ENCODE results near the gene SLC46A1. TPM values are rescaled to one million over a fixed set of nuclear protein-coding genes. Genes with fewer than 3 reads are reported as not detected.

The SLC46A1 gene
- total and polyA plus RNA-seq, 8 donors: 0.61 to 31.5 (median 2.6) TPM

GRCh38 chr17:28371245-28372202 lies 34.5 kb downstream of the SLC46A1 start, which contains the start of gene SARM1:
SARM1 (plus strand) TSS chr17:28371694; CDS start chr17:28372033, 339 bp downstream.
- Histone ChIP-seq H3K36me3 (no peaks in the 10 kb centered on the region), H3K4me1 (peaks cover 28 to 43% (median 38%) of the 10 kb centered on the region in 4 donors), H3K9me3 (no peaks in the 10 kb centered on the region), H3K27ac (peak within 1 kb of the TSS; percentile 20 to 83 (median 75)), H3K27me3 (peaks cover 0 to 25% (median 5%) of the 10 kb centered on the region in 3 donors), H3K4me3 (peak within 1 kb of the TSS; percentile 56 to 76 (median 66))
- 1 to 2% (median 1%) methylated on average over 48 to 80 of the region's 80 CpGs for WGBS, 5 donors
- TF ChIP-seq CTCF (IDR thresholded peaks at IDR 0.05) (no peak), POLR2A (IDR thresholded peaks at IDR 0.05) (no peak), EP300 (IDR thresholded peaks at IDR 0.05) (no peak)
- peak; percentile 65 to 96 for DNase-seq
- intact Hi-C loops (cut with DNase I; ENCODE audit: low total_unique reads): no loop called here

- H3K27me3 ChIP-seq: peaks cover 0 to 25% (median 5%) of the 10 kb centered on the region in 3 donors
- H3K4me1 ChIP-seq: peaks cover 28 to 43% (median 38%) of the 10 kb centered on the region in 4 donors
- WGBS, 5 donors: 42 to 77% (median 50%) methylated on average over 1 of the region's 1 CpG
- H3K27ac ChIP-seq: peak overlapping the region in 4 of 5 donors; percentile 59 to 83 (median 75)
- no peaks in the 10 kb centered on the region for H3K9me3 ChIP-seq
- intact Hi-C loops (cut with DNase I; ENCODE audit: low total_unique reads): no loop called here
- peak overlapping the region in 1 of 4 donors; percentile 71 for H3K4me3 ChIP-seq
- DNase-seq: no peak
- TF ChIP-seq POLR2A (IDR thresholded peaks at IDR 0.05) (no peak), POLR2AphosphoS5 (IDR thresholded peaks at IDR 0.05) (no peak), CTCF (IDR thresholded peaks at IDR 0.05) (no peak), EP300 (IDR thresholded peaks at IDR 0.05) (no peak)
- no peaks in the 10 kb centered on the region for H3K36me3 ChIP-seq
Observed at GRCh38 chr17:28370744-28371103, 35.3 kb downstream of the SLC46A1 start.

GRCh38 chr17:28370035-28370743 lies 35.8 kb downstream of the SLC46A1 start, which contains the start of gene VTN:
VTN (minus strand) TSS chr17:28370307; CDS start chr17:28370203, 104 bp downstream.
- Histone ChIP-seq H3K36me3 (peaks cover 0 to 5% (median 2%) of the 10 kb centered on the region in 4 donors), H3K9me3 (no peaks in the 10 kb centered on the region), H3K4me3 (peak within 1 kb of the TSS; percentile 56 to 76 (median 66)), H3K27ac (peak within 1 kb of the TSS in 4 of 5 donors; percentile 59 to 83 (median 75)), H3K4me1 (peaks cover 28 to 43% (median 38%) of the 10 kb centered on the region in 4 donors), H3K27me3 (peaks cover 0 to 25% (median 5%) of the 10 kb centered on the region in 3 donors)
- DNase-seq: peak; percentile 47 to 57
- intact Hi-C loops (cut with DNase I; ENCODE audit: low total_unique reads): no loop called here
- TF ChIP-seq POLR2A (IDR thresholded peaks at IDR 0.05) (no peak), POLR2AphosphoS5 (IDR thresholded peaks at IDR 0.05) (peak in 1 of 3 donors; percentile 27), EP300 (IDR thresholded peaks at IDR 0.05) (no peak)
- WGBS, 5 donors: 12 to 22% (median 16%) methylated on average over 6 to 8 of the region's 8 CpGs

- intact Hi-C loops (cut with DNase I; ENCODE audit: low total_unique reads): no loop called here
- H3K4me3 ChIP-seq: no peak overlapping the region
Observed at GRCh38 chr17:28369684-28370034, 36.4 kb downstream of the SLC46A1 start.

More at GRCh38 chr17:28369684-28370034, 36.4 kb downstream of the SLC46A1 start:
- Histone ChIP-seq H3K36me3 (peaks cover 0 to 10% (median 7%) of the 10 kb centered on the region in 4 donors), H3K9me3 (no peaks in the 10 kb centered on the region), H3K27ac (peak overlapping the region in 2 of 5 donors; percentile 75), H3K4me1 (peaks cover 28 to 43% (median 38%) of the 10 kb centered on the region in 4 donors), H3K27me3 (peaks cover 0 to 25% (median 5%) of the 10 kb centered on the region in 3 donors)
- TF ChIP-seq EP300 (IDR thresholded peaks at IDR 0.05): no peak
- TF ChIP-seq POLR2A (IDR thresholded peaks at IDR 0.05): no peak
- no peak for TF ChIP-seq POLR2AphosphoS5 (IDR thresholded peaks at IDR 0.05)
- TF ChIP-seq CTCF (IDR thresholded peaks at IDR 0.05): no peak
- 50 to 66% (median 56%) methylated on average over 4 to 10 of the region's 10 CpGs for WGBS, 5 donors
- DNase-seq: no peak
